ENCODE data around the gene REEP3.
"Not testable (repeated sequence)": the region's sequence is repeated elsewhere in the genome, so short reads cannot be mapped to it uniquely, and the experiment has no call there.

REEP3 gene

DNA sequence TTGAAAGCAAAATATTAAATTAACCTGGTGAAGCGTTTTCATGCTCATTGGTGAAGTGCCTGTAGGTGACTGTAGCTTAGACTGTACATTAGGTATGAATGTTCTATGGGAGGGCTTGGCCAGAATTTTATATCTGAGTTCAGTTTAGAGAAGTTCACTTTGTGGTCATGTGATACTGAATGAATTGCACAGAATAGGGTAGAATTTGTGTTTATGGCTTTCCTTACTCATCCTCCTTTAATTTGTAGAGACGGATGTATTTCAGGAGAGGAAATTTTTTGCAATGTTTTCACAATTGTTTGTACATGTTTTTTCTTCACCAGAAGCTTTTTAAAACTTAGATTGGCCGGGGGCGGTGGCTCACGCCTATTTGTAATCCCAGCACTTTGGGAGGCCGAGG is 32.3 kb downstream of the REEP3 start:
- no peak for DNase-seq

DNA sequence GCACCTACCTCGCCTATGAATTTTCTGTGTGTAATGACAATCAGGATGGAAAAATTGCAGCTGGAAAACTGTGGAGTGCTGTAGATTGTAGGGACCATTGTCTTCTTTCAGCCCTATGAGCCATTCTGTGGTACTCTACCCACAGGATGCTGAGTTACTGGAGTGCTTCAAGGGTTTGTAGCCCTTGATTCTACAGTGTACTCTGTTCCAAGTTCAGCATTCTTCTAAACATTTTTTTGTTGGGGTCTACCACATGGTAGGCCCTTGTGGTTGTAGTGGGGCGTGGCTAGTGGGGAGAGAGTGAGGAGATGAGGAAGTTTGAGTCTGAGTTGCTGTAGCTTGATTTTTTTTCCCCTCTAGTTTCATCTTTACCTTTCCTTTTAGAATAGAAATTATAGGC is 33.5 kb downstream of the REEP3 start:
- no peak for DNase-seq

DNA sequence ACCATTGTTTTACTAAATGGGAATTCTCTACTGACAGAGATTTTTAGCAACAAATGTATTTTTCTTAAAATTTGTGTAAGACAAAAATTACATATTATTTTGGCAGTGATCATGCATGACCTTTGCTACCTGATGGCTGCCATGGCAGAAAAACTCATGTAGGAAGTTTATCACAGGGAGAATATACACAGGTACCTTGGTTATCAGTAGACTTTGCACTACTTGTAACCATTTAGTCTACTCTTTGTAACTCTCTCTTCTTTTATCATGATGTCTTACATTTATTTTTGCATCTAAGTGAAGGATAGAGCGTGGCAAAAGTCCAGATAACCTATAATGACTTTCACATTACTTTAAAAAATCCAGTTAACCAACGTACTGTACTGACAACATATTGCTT is 34.1 kb downstream of the REEP3 start:
- no peak for DNase-seq

DNA sequence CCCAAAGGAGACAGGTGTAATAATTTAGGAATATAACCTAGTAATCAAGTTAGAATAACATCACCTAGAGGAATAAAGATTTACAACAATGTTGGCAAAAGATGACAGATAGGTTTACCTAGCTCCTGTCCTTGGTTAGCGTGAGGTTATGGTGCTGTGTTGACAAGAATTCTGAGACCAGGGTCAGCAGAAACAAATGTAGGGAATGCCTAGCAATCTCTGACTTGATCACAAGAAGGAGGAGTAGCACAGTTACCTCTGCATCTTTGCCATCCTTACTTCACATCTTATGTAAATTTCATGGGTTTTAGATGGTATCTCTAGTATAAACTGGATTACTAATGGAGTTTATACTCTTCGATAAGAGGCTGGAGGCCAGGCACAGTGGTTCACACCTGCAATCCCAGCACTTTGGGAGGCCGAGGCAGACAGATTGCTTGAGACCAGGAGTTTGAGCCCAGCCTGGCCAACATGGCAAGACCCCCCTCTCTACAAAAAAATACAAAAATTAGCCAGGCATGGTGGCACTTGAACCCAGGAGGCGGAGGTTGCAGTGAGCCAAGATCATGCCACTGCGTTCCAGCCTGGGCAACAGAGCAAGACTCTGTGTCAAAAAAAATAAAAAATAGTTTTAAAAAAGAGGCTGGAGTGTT is 37.1 kb downstream of the REEP3 start:
- no peak for DNase-seq

DNA sequence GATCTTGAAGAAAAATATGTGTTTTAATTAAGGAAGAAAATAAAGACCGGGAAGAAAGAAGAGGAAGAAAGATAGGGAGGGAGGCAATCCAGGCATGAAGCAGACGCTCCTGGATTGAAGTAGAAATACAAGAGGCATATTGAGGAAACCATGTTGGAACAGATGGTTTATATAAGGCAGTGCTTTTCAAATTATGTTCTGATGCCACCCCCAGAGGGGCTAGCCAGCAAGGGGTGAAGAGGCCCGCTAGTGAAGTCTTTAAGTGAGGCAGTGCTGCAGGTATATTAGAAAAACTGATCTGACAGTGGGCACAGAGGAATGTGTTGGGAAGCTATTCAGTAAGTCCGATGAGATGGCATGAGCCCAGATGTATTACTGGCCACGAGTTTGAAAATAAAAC is 40.1 kb downstream of the REEP3 start:
- DNase-seq, result no peak

DNA sequence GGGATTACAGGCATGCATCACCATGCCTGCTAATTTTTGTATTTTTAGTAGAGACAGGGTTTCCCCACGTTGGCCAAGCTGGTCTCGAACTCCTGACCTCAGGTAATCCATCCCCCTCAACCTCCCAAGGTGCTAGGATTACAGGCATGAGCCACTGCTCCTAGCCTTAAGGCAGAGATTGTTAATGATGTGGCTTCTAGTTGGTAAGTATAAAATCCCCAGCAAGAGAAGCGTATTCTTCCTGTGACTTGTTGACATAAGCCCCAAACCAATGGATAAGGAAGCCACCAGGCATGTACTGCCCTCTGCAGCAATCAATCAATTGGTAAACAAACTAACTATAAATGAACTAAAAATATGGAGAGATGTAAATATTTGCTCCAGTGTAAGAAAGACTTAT is 41.2 kb downstream of the REEP3 start:
- DNase-seq, result no peak

DNA sequence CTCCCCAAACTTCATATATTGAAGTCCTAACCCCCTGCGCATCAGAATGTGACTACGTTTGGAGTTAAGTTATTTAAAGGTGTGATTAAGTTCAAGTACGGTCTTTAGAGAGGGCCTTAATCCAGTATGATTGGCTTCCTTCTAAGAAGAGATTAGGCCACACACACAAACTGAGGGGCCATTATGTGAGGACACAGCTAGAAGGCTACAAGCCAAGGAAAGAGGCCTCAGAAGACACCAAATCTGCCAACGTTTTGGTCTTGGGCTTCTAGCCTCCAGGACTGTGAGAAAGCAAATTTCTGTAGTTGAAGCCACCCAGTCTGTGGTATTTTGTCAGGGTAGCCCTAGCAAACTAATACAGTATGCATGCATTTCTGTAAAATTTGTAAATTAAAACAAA is 41.7 kb downstream of the REEP3 start:
- DNase-seq, result no peak

DNA sequence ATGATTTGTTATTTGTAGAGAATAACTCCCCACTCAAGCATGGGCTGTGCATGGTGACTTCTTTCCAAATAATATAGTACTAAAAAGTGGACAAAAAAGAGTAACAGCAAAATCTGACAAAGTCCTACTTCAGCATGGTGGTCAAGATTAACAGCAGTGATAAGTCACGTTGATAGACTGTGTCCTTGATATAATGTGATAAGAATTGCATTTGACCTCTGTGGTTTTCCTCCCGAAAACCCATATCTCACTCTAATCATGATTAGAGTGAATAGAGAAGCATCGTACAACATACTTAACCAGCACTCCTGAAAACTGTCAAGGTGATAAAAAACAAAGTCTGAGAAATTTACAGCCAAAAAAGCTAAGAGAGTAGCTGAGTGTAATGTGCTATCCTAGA is 42.4 kb downstream of the REEP3 start:
- DNase-seq, result no peak

DNA sequence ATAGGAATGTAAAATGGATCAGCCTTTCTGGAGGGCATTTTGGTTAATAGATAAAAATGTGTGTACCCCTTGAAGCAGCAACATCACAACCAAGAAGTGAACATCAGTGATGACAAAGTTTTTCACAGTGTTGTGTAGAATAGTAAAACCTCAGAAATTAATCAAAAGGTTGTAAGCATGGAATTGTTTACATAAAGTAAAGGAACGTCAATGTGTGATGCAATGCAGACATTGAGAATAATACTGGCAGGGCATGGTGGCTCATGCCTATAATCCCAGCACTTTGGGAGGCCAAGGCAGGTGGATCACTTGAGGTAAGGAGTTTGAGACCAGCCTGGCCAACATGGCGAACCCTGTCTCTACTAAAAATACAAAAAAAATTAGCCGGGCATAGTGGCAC is 43.5 kb downstream of the REEP3 start:
- not testable (repeated sequence) for DNase-seq

DNA sequence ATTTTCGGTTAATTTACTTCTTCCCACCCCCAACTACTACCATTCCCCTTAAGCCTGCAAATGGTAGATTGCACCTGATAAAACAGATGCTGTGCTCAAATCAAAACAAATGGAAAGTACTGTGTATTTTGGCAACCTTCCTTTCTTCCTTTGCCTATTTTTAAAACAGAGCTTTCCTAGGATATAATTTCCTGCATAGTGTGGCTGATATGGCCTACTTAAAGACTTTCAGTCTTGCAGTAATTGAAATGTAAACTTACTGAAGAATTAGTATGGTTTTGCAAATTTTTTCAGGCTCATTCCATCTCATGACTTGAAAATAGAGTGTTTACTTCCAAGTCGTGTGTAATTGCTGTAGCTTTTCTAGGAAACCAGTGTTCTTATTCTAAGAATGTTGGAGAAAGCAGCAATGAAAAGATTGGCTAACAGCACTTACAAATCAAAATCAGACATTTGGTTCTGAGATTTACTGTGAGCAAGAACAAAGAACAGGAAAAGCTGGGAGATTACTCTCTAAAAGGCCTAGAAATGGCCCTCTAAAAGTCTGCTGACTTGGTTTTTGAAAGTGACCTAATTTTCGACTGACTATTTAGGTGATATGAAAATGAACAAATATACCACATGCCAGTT is 52.0 kb downstream of the REEP3 start:
- no peak for DNase-seq

DNA sequence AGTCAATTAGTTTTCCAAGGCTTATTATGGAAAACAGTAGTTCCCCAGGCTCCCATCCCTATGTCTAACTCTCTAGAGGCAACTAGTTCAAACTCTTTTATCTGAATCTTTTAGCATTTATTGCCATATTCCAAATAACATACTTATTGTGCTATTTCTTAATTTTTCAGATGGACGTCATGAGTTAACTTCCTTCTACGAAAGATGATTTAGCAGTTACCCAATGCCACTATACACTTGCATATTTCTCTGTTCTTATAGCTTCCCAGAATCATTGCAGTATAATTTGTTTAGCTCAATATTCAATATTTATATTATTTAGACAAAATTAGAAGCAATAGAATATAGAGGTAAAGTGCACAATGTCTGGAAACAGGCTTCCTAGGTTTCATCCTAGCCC is 52.8 kb downstream of the REEP3 start:
- no peak for DNase-seq

DNA sequence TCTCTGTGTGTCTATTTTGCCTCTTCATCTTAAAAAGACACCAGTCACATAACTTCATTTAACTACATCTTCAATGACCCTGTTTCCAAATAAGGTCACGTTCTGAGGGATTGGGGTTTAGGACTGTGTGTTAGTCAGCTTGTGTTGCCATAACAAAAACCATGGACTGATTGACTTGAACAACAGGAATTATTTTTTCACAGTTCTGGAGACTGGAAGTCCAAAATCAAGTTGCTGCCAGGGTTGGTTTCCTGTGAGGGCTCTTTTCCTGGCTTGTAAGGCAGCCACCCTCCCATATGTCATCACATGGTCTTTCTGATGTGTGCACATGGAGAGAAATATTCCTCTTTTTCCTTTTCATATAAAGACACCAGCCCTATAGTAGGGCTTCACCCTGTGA is 55.3 kb downstream of the REEP3 start:
- no peak for DNase-seq

DNA sequence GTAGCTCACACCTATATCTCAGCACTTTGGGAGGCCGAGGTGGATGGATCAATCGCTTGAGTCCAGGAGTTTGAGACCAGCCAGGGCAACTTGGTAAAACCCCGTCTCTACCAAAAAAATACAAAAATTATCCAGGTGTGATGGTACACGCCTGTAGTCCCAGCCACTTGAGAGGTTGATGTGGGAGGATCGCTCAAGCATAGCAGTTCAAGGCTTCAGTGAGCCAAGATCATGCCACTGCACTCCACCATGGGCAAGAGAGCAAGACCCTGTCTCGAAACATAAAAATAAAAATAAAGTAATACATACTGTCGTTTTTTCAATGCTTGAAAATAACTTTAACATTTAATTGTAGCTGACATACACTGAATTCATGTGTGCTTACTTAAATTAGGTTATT is 57.3 kb downstream of the REEP3 start:
- no peak for DNase-seq

DNA sequence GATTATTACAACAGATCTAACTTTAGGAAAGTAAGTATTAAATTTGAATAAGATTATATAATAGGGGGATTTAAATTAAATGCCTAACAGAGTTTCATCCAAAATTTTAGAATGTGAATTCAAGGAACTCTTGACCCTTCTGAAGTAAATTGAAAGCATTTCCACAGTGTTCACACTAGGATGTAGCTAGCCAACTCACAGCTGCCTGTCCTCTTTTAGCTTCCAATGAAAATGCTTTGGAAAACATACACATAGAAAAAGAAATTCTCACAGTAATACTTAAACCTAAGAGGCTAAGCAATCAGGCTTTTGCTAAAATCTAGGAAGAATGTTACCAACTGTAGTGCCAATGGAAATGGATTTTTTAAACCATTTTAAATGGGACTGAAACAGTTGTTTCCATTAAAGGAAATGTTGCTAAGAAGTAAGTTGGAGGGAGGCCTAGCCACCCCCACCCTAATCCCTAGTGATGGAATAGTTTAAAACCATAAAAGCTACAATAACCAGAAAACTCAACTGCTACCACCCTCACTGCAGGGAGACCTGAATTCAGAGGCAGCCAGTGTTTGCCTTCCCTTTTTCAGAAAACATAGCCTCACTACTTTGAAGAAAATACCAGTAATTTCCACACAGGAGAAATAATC is 58.3 kb downstream of the REEP3 start:
- no peak for DNase-seq

DNA sequence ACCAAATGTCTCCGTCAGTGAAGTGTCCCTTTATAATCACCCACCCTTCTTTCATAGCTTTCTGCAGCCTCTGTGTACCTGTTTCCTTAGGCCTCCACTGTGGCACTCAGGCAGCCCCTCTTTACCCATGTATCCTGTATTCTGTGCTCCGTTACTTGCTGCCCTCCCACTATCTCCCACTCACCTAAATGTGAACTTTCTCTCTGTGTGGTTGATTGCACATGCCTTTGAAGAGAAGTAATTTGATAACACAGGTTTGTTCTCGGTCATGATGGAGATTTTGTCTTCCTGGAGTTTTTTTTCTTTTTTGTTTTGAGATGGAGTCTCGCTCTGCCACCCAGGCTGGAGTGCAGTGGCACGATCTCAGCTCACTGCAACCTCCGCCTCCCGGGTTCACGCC is 61.5 kb downstream of the REEP3 start:
- DNase-seq, result no peak

DNA sequence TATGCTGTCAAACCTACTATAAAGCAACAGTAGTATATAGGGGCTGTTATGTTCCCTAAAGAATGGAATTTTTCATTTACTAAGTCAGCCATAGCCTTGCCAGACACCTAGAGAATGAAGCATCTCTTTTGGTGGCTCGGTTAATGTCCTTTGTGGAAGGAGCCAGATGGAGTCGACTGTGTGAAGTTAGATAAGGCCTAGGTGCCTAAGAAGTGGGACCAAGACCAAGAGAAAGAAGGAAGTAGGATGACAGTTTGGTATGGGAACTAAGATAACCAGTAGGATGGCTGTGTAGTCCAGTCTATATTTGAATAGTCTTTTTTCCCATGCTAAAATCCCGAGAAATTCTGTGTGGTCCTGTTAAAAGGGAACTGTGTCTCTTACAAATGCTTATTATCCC is 62.2 kb downstream of the REEP3 start:
- DNase-seq, result no peak

DNA sequence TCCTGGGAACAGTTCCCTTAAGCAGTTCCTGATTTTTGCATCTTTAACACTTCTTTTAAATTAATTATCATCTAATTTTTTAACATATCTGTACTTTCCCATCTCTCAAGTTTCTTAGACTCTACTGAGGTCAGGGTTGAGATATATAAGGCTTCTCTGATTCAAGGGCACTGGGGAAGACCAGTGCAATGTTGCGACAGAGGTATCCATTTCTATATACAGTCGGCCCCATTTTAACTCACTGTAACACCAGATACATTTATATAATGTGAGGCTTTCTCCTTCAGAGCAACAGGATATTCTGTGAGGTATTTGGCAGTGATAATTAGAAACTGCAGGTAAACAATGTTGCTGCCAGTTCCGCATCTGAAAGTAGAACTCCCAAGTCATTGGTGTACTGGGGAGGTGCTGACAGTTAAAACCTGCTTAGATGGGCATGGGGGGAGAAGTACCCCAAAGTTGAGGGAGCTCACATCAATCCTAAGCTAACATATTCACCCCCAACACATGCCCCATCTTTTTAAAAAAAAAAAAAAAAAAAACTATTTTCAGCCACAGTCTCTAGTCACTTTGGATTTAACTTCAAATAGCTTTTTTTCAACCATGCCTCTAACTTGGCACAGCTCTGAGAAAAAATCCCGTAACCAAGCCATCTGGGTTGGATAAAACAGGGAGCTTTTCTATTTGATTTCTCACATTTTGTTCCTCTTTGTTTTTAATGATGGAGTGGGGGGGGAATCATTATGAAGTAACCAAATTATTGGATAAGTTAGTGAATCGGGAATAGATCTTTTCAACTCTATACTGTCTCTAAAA is 62.9 kb downstream of the REEP3 start:
- no peak for DNase-seq

DNA sequence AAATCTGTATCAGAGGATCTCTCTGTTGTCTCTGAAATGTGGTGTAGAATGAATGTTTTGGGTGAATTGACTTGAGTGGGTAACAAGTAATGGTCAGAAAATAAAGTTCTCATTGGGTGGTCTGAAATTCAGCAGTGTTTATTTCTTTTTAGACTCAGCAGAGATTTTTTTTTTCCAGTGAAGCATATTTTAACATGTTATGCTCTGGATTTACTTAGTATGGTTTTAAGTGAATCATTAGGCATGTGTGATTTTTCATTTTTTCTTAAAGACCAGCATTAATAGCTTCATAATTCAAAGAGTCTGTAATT is 63.5 kb downstream of the REEP3 start:
- DNase-seq, result no peak

DNA sequence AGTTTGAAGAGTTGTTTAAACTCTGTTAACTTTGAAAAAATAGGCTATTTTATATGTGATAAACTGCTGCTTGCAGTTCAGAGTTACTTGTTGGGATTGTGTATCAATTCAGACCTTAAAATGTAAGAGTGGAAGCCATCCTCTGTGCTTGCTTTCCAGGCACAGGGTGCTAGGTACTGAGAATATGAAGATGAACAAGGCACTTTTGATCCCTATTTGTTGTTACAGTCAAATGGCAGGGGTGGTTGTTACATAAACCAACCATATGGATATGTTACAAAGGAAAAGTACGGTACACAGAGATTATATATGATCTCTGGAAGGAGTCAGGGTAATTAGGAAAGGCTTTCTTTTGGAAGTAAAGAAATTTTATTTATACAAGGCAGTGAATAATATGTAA is 63.8 kb downstream of the REEP3 start:
- DNase-seq, result no peak

DNA sequence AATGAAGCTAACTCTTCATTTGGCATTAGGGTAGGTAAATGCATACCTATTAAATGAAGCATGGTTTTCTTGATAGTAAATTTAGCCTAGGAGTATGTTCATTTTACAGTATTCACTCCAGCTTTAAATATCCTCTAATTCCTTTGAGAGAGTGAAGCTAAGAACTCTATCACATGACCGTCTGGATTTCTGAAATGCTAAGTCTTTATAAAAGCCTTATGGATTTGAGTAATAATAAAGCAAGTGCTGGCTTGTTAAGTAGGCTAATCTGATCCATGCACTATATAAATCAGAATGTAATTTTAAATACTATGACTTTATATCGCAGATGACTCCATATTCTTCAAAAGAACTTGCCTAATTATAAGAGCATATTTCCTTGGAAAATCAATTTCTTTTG is 64.8 kb downstream of the REEP3 start:
- no peak for DNase-seq

DNA sequence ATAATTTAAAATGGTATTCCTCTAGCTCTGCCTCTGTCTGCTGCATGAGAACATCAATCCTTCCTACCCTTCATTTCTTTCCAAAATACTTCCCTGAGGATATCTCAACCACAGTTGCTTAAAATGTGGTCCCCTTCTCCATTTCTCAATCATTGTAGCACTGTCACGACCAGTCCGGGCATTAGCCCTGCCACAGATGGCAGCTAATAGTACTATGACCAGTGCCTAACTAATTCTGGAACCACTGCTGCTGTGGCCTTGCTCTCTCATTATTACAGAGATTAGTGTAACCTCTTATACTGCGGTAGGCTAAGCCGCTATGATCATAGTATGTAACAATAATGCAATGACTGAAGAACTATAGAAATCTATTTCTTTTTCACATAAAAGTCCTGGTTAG is 66.0 kb downstream of the REEP3 start:
- no peak for DNase-seq

DNA sequence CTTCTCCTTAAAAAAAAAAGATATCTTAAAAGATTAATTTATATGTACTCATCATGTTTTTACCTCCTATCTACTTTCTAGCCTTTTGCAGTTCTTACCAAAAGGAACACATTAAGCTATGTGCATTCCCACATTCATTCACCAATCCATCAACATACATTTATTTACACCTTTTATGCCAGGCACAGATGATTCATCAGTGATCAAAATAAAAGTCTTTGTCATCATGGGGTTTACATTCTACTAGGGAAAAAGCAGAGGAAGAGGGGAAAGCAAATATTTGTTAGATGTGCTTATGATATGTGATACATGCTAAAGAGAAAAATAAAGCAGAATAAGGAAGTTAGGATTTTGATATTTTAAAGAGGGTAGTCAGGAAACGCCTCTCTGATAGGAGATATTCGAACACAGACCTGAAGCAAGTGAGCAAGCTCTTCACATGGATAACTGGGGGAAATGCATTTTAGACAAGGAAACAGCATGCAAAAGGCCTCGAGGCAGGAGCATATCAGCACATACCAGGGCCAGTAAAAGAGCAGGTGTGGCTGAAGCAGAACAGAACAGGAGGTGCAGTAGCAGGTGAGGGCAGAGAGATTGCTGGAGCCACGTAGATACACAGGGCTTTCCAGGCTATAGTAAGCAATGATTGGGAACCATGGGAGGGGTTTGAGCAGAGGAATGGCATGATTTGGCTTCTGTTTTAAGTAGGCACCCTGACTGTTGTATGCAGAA is 67.4 kb downstream of the REEP3 start:
- DNase-seq, result no peak

DNA sequence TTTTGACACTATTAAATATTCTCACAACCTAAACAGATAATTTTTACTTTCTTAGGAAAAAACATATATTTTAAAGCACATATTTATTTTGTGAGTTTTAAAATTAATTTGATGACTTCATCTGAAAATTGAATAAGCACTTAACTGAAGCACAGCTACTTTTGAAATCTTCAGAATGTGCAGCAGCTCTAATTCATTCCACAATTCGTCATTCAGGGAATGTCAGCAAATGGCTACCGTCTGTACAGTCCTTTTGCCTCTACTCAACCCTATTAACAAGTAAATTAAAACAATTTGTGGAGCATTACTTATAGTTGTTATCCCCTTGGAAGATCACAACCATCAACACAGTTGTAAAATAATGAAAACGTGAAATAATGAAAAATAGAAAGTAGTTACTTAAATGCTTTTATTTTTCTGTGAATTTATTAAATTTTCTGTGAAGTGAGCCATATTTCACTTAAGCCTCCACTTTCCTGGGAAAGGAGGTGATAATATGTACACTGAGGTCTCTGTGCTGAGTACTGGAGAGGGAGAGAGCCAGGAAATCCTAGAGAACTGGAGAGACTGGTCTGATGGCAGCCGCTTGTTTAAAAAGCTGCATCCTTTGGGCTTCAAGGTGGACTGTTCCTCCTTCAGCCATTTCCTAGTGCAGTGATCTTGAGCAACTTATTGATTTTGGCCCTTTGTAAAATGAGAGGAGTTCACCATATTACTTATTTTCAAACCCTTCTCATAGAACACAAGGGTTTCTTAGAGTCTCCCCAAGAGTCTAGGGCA is 70.6 kb downstream of the REEP3 start:
- DNase-seq, result no peak
